ENCODE measurements around the gene CCNF.

Gene CCNF

GRCh38 chr16:2489581-2489980 is 60.3 kb downstream of the CCNF start:
- POLR2A ChIA-PET, result no interaction called here
- H3K27ac ChIP-seq (ENCODE audit: extremely low read depth, low read depth, low read length), result no peak overlapping the region
- no peaks in the 10 kb centered on the region for H3K9me3 ChIP-seq (ENCODE audit: control insufficient read depth, insufficient read depth, low read depth, low read length)
- no peak overlapping the region for H3K4me3 ChIP-seq (ENCODE audit: low read depth, low read length)
- CTCF ChIA-PET, result interaction anchor here (2.4 kb wide), 1 partner anchor 12 kb away, joined by 24 read pairs; no protein-coding TSS in a partner anchor
- TF ChIP-seq ZFP37 (tag by site-specific recombination; IDR thresholded peaks at IDR 0.05), result no peak
- TF ChIP-seq ZBTB1 (tag by site-specific recombination; IDR thresholded peaks at IDR 0.05), result no peak
- no peak for TF ChIP-seq ZFP3 (tag by site-specific recombination; IDR thresholded peaks at IDR 0.05; ENCODE audit: low read depth)
- no peak for TF ChIP-seq TRIM28 (IDR thresholded peaks at IDR 0.05; ENCODE audit: borderline replicate concordance, low read length)
- TF ChIP-seq ZSCAN18 (tag by site-specific recombination; IDR thresholded peaks at IDR 0.05), result no peak
- no peak for TF ChIP-seq ZNF155 (tag by site-specific recombination; IDR thresholded peaks at IDR 0.05)
- TF ChIP-seq ZNF600 (tag by site-specific recombination; IDR thresholded peaks at IDR 0.05), result no peak
- TF ChIP-seq ZNF239 (tag by site-specific recombination; IDR thresholded peaks at IDR 0.05), result no peak
- TF ChIP-seq ZXDB (tag by site-specific recombination; IDR thresholded peaks at IDR 0.05), result no peak
- no peak for TF ChIP-seq ZNF639 (tag by site-specific recombination; IDR thresholded peaks at IDR 0.05)
- TF ChIP-seq ZNF623 (tag by site-specific recombination; IDR thresholded peaks at IDR 0.05), result no peak
- no peak for TF ChIP-seq ZNF777 (tag by site-specific recombination; IDR thresholded peaks at IDR 0.05; ENCODE audit: borderline replicate concordance)
- TF ChIP-seq ZNF18 (tag by site-specific recombination; IDR thresholded peaks at IDR 0.05), result no peak
- no peak for TF ChIP-seq ZNF558 (tag by site-specific recombination; IDR thresholded peaks at IDR 0.05)
- no peak for TF ChIP-seq ZNF24 (tag by site-specific recombination; IDR thresholded peaks at IDR 0.05)
- no peak for TF ChIP-seq ZNF148 (tag by site-specific recombination; IDR thresholded peaks at IDR 0.05; ENCODE audit: borderline replicate concordance)
- no peak for TF ChIP-seq ZNF302 (tag by site-specific recombination; IDR thresholded peaks at IDR 0.05; ENCODE audit: low read depth)
- no peak for TF ChIP-seq ZNF521 (tag by site-specific recombination; IDR thresholded peaks at IDR 0.05)
- peaks cover 0 to 8% of the 10 kb centered on the region in 2 experiments; a peak in 2 of 3 replicates for H3K36me3 ChIP-seq (ENCODE audit: control insufficient read depth in 2 of 2, insufficient read depth in 1 of 2, low read length in 2 of 2)
- no peaks in the 10 kb centered on the region; the same call in 1 of the 2 replicates for H3K4me1 ChIP-seq (ENCODE audit: control insufficient read depth, insufficient read depth, low read length)

Data from HEK293 (cell line).